Karpas-422 (cell line): ENCODE results near the gene NHSL1. TPM values are rescaled to one million over a fixed set of nuclear protein-coding genes. Genes with fewer than 3 reads are reported as not detected.

ENCODE experiments used
- DNase-seq: peaks from one replicate; pipeline ENCODE4 v3.0.0-alpha.2; 2015
- H2AFZ ChIP-seq: fragments of 200-600 bp; sonication (generic); 2 replicates; pipeline ENCODE4 v1.6.1; 2014; ENCODE audit warnings: antibody characterized with exemption, low read length, mixed read lengths
- H3K27ac ChIP-seq: fragments of 200-600 bp; sonication (generic); 2 replicates; pipeline ENCODE4 v1.5.1; 2014; ENCODE audit warnings: mild to moderate bottlenecking, low read length, moderate library complexity
- H3K27me3 ChIP-seq: fragments of 200-600 bp; sonication (generic); 2 replicates; pipeline ENCODE4 v1.6.1; 2014; ENCODE audit warnings: low read length, mixed read lengths
- H3K36me3 ChIP-seq: fragments of 200-600 bp; sonication (generic); 2 replicates; pipeline ENCODE4 v1.6.1; 2014; ENCODE audit warnings: low read length, mixed read lengths; ENCODE audit not compliant: insufficient read depth
- H3K4me1 ChIP-seq: fragments of 200-600 bp; sonication (generic); 2 replicates; pipeline ENCODE4 v1.6.1; 2014; ENCODE audit warnings: mild to moderate bottlenecking, low read length, mixed read lengths
- H3K4me2 ChIP-seq: fragments of 200-600 bp; sonication (generic); 2 replicates; pipeline ENCODE4 v1.6.1; 2014; ENCODE audit warnings: low read length, low read depth, mild to moderate bottlenecking; ENCODE audit not compliant: poor library complexity, severe bottlenecking
- H3K4me3 ChIP-seq: fragments of 200-600 bp; sonication (generic); 2 replicates; pipeline ENCODE4 v1.5.1; 2014; ENCODE audit warnings: mild to moderate bottlenecking, antibody characterized with exemption, low read length, mixed read lengths
- H3K79me2 ChIP-seq: fragments of 200-600 bp; sonication (generic); 2 replicates; pipeline ENCODE4 v1.6.1; 2014; ENCODE audit warnings: mild to moderate bottlenecking, low read length, mixed read lengths
- H3K9ac ChIP-seq: fragments of 200-600 bp; sonication (generic); 2 replicates; pipeline ENCODE4 v1.6.0; 2014; ENCODE audit warnings: low read length
- H3K9me2 ChIP-seq: fragments of 200-600 bp; sonication (generic), shearing (Covaris generic); replicated peaks from 2 replicates; pipeline ENCODE4 v1.6.0; 2014; ENCODE audit warnings: mild to moderate bottlenecking, low read length, moderate library complexity; ENCODE audit not compliant: insufficient read depth
- H3K9me3 ChIP-seq: fragments of 300-700, 200-600 bp; sonication (generic); 2 replicates; pipeline ENCODE4 v1.6.1; 2014; ENCODE audit warnings: low read length, mixed read lengths
- H4K20me1 ChIP-seq: fragments of 200-600 bp; sonication (generic); 2 replicates; pipeline ENCODE4 v1.6.1; 2014; ENCODE audit warnings: mild to moderate bottlenecking, antibody characterized with exemption, low read length, low read depth; ENCODE audit not compliant: insufficient read depth
- total RNA-seq: library from RNA; depleted of rRNA; stranded (reverse); fragments of >200 nt; shearing (Covaris generic); gene quantifications from 2 replicates; pipeline ENCODE4 v1.2.3, GENCODE V29; 2014; ENCODE audit warnings: low replicate concordance

Gene NHSL1
- total RNA-seq, 1 experiment from 2014 or later, result 2.6 TPM

- Histone ChIP-seq H3K9me2 (no peaks in the 10 kb centered on the region), H3K79me2 (no peaks in the 10 kb centered on the region), H3K9ac (no peak overlapping the region), H3K27ac (no peak overlapping the region), H3K27me3 (no peaks in the 10 kb centered on the region), H2AFZ (no peak overlapping the region), H3K36me3 (no peaks in the 10 kb centered on the region), H4K20me1 (no peaks in the 10 kb centered on the region), H3K4me3 (no peak overlapping the region), H3K9me3 (no peaks in the 10 kb centered on the region), H3K4me1 (peaks cover 6% of the 10 kb centered on the region; the same call in 1 of the 2 replicates), H3K4me2 (no peak overlapping the region)
- DNase-seq, result no peak
Measured at GRCh38 chr6:138456401-138456790, 42.9 kb downstream of the NHSL1 start.

DNA sequence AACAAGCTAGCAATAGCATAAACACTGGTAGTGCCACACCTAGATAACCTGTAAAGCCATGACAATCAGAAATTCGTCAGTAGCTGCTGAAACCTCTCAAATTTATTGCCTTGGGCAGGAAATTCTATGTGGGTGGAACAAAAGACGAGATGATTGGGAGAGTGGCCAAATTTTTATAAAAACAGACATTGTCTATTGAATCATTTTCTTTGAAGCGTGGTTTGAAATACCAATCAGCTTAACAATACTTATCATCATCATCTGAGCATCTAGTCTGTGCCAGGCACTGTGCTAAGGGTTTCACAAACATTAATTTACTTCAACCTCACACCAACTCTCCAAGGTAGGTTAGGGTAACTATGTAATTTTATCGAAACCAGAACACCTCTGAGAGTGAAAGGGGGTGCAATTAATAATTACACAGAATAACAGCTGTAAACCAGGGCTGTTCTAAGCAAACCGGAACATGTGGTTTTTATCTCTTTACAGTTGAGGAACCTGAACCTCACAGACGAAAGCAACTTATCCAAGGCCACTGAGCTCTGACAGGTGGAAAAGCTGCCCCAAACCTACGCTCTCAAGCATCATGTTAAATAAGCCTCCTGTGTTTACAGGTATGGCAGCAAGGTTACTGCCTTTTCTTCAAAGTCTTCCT, 43.4 kb downstream of the NHSL1 start:
- no peak overlapping the region for H3K27ac ChIP-seq
- no peak overlapping the region for H3K9ac ChIP-seq

DNA sequence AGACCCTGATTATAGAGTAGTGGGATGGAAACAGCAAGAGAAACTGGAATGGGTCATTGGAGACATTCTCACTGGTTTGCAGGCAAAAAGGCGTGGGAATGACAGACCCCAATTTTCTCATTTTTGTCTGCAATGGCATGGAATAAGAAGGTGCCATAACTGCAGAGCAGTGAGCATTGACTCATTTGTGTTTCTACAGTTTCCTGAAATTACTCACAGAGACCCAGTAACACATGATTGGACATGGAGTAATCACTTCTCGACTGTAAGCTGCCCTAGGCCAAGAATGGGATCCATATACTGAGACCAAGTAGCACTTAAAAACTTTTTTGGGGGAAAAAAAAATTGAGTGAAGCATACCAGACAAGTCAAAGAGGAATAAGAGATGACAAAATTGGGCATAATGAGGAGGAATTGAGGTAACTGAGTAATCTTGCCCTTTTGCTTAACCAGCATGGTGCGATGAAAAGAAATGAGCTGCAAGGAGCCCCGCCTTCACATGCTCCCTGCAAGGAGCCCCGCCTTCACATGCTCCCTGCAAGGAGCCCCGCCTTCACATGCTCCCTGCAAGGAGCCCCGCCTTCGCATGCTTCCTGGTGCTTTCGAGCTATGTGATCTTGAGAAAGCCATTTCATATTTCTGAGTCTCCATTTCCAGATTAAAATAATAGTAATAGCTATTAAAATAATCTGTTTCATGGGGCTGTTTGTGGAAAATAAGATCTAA, 44.1 kb downstream of the NHSL1 start:
- no peaks in the 10 kb centered on the region for H3K79me2 ChIP-seq
- H4K20me1 ChIP-seq, result no peaks in the 10 kb centered on the region
- H3K27me3 ChIP-seq, result no peaks in the 10 kb centered on the region
- H2AFZ ChIP-seq, result no peak overlapping the region
- no peak overlapping the region for H3K9ac ChIP-seq
- no peaks in the 10 kb centered on the region for H3K9me2 ChIP-seq
- H3K4me3 ChIP-seq, result no peak overlapping the region
- no peaks in the 10 kb centered on the region for H3K9me3 ChIP-seq
- no peak overlapping the region for H3K4me2 ChIP-seq
- H3K27ac ChIP-seq, result no peak overlapping the region
- DNase-seq, result no peak
- H3K4me1 ChIP-seq, result peaks cover 6% of the 10 kb centered on the region; the same call in 1 of the 2 replicates
- no peaks in the 10 kb centered on the region for H3K36me3 ChIP-seq

More for the DNA sequence above, 43.4 kb downstream of the NHSL1 start:
- Histone ChIP-seq H3K4me3 (no peak overlapping the region), H3K4me1 (peaks cover 6% of the 10 kb centered on the region; the same call in 1 of the 2 replicates), H3K27me3 (no peaks in the 10 kb centered on the region), H3K9me3 (no peaks in the 10 kb centered on the region), H3K4me2 (no peak overlapping the region), H4K20me1 (no peaks in the 10 kb centered on the region), H3K79me2 (no peaks in the 10 kb centered on the region), H3K36me3 (no peaks in the 10 kb centered on the region), H3K9me2 (no peaks in the 10 kb centered on the region), H2AFZ (no peak overlapping the region)
- no peak for DNase-seq

GRCh38 chr6:138451043-138451442, 48.3 kb downstream of the NHSL1 start:
- H3K4me2 ChIP-seq, result no peak overlapping the region

GRCh38 chr6:138450445-138450844, 48.8 kb downstream of the NHSL1 start:
- Histone ChIP-seq H3K4me3 (no peak overlapping the region), H3K4me2 (no peak overlapping the region)
- DNase-seq, result no peak

More at GRCh38 chr6:138451043-138451442, 48.3 kb downstream of the NHSL1 start:
- Histone ChIP-seq H3K4me1 (peaks cover 2% of the 10 kb centered on the region; the same call in 1 of the 2 replicates), H3K36me3 (no peaks in the 10 kb centered on the region), H3K9me3 (no peaks in the 10 kb centered on the region), H4K20me1 (no peaks in the 10 kb centered on the region), H3K27ac (no peak overlapping the region), H3K9me2 (no peaks in the 10 kb centered on the region), H3K4me3 (no peak overlapping the region), H3K27me3 (no peaks in the 10 kb centered on the region), H3K79me2 (no peaks in the 10 kb centered on the region), H2AFZ (no peak overlapping the region), H3K9ac (no peak overlapping the region)
- no peak for DNase-seq

GRCh38 chr6:138446821-138447220, 52.5 kb downstream of the NHSL1 start:
- Histone ChIP-seq H3K4me1 (no peaks in the 10 kb centered on the region), H2AFZ (no peak overlapping the region), H3K9me2 (no peaks in the 10 kb centered on the region), H3K4me3 (no peak overlapping the region), H3K36me3 (no peaks in the 10 kb centered on the region), H4K20me1 (no peaks in the 10 kb centered on the region), H3K27ac (no peak overlapping the region), H3K4me2 (no peak overlapping the region), H3K79me2 (no peaks in the 10 kb centered on the region), H3K27me3 (no peaks in the 10 kb centered on the region), H3K9me3 (no peaks in the 10 kb centered on the region), H3K9ac (no peak overlapping the region)
- DNase-seq, result no peak

More at GRCh38 chr6:138450445-138450844, 48.8 kb downstream of the NHSL1 start:
- Histone ChIP-seq H3K27ac (no peak overlapping the region), H3K9ac (no peak overlapping the region), H2AFZ (no peak overlapping the region), H3K79me2 (no peaks in the 10 kb centered on the region), H3K9me3 (no peaks in the 10 kb centered on the region), H3K4me1 (no peaks in the 10 kb centered on the region), H3K36me3 (no peaks in the 10 kb centered on the region), H4K20me1 (no peaks in the 10 kb centered on the region), H3K27me3 (no peaks in the 10 kb centered on the region), H3K9me2 (no peaks in the 10 kb centered on the region)

DNA sequence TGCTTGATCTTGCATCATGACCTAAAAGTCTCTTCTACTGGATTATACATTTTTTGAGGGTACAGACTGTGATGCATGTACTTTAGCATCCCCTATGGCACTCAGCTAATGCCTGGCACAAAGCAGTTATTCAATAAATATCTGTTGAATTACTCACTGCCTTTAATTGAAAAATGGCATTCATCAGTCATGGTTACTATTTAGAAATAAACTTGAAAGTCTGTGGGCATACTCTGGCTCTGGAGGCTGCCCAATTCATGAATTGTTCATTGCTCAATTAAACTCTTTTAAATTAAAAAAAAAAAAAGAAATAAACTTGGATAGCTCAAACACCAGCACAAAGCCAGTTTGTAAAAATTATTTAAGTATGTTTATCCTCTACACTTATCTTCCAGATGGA, 55.3 kb downstream of the NHSL1 start:
- DNase-seq, result no peak
- Histone ChIP-seq H3K4me3 (no peak overlapping the region), H3K27me3 (no peaks in the 10 kb centered on the region), H4K20me1 (no peaks in the 10 kb centered on the region), H3K4me2 (no peak overlapping the region), H3K9me3 (no peaks in the 10 kb centered on the region), H2AFZ (no peak overlapping the region), H3K9me2 (no peaks in the 10 kb centered on the region), H3K79me2 (no peaks in the 10 kb centered on the region), H3K36me3 (no peaks in the 10 kb centered on the region), H3K27ac (no peak overlapping the region), H3K9ac (no peak overlapping the region), H3K4me1 (no peaks in the 10 kb centered on the region)

- Histone ChIP-seq H3K27ac (no peak overlapping the region), H3K4me1 (no peaks in the 10 kb centered on the region), H3K9ac (no peak overlapping the region), H2AFZ (no peak overlapping the region), H3K27me3 (no peaks in the 10 kb centered on the region), H4K20me1 (no peaks in the 10 kb centered on the region), H3K9me2 (no peaks in the 10 kb centered on the region), H3K79me2 (no peaks in the 10 kb centered on the region), H3K9me3 (no peaks in the 10 kb centered on the region), H3K36me3 (no peaks in the 10 kb centered on the region), H3K4me3 (no peak overlapping the region), H3K4me2 (no peak overlapping the region)
- no peak for DNase-seq
Measured at GRCh38 chr6:138442663-138443062, 56.6 kb downstream of the NHSL1 start.
